Osteoblast (primary cell): Measurements from ENCODE around the gene ZKSCAN1. TPM values are rescaled to one million over a fixed set of nuclear protein-coding genes. Genes with fewer than 3 reads are reported as not detected.
A peak's percentile ranks its signal among the peaks of the same experiment; 100 is the strongest.

ENCODE experiments used
- DNase-seq: peaks from one replicate; pipeline ENCODE4 v3.0.0; 2011; ENCODE audit warnings: low spot score, mixed read lengths; ENCODE audit not compliant: insufficient read length; ENCODE audit errors: missing footprints
- H2AFZ ChIP-seq: 2 replicates; pipeline ENCODE4 v1.6.0; 2011; ENCODE audit warnings: mild to moderate bottlenecking, low read length
- H3K27ac ChIP-seq: 2 replicates; pipeline ENCODE4 v1.5.1; 2011; ENCODE audit warnings: mild to moderate bottlenecking, low read depth, low read length, moderate library complexity
- H3K27me3 ChIP-seq: 2 replicates; pipeline ENCODE4 v1.6.0; 2012; ENCODE audit warnings: mild to moderate bottlenecking, control low read depth, inconsistent platforms, low read length, moderate library complexity; ENCODE audit not compliant: insufficient read depth
- H3K36me3 ChIP-seq: 2 replicates; pipeline ENCODE4 v1.5.1; 2011; ENCODE audit warnings: mild to moderate bottlenecking, low read length, control low read depth, moderate library complexity; ENCODE audit not compliant: insufficient read depth
- H3K4me1 ChIP-seq: 2 replicates; pipeline ENCODE4 v1.5.1; 2011; ENCODE audit warnings: mild to moderate bottlenecking, low read length, control low read depth, moderate library complexity; ENCODE audit not compliant: insufficient read depth
- H3K4me2 ChIP-seq: 2 replicates; pipeline ENCODE4 v1.6.0; 2011; ENCODE audit warnings: mild to moderate bottlenecking, low read length; ENCODE audit not compliant: insufficient read depth
- H3K4me3 ChIP-seq: fragments of 200-600 bp; sonication (generic); 3 replicates; pipeline ENCODE4 v1.5.1; 2012; ENCODE audit warnings: mild to moderate bottlenecking, low read length, inconsistent platforms; ENCODE audit not compliant: insufficient read depth
- H3K79me2 ChIP-seq: 2 replicates; pipeline ENCODE4 v1.6.0; 2012; ENCODE audit warnings: mild to moderate bottlenecking, low read length, control low read depth, inconsistent platforms; ENCODE audit not compliant: insufficient read depth
- H3K9me3 ChIP-seq: 2 replicates; pipeline ENCODE4 v1.5.1; 2011; ENCODE audit warnings: low read depth, low read length, control low read depth
- H4K20me1 ChIP-seq: 2 replicates; pipeline ENCODE4 v1.6.0; 2012; ENCODE audit warnings: mild to moderate bottlenecking, low read length, control low read depth; ENCODE audit not compliant: insufficient read depth
- CTCF ChIP-seq: IDR thresholded peaks from 2 replicates; pipeline ENCODE4 v1.5.1; 2011; ENCODE audit warnings: mild to moderate bottlenecking, low read depth, low read length, moderate library complexity; ENCODE audit errors: extremely low read depth
- total RNA-seq: library from RNA; depleted of rRNA; stranded (reverse); fragments of >200 nt; gene quantifications from 2 replicates; pipeline ENCODE4 v1.2.3, GENCODE V29; 2012

ZKSCAN1 gene
- total RNA-seq, 1 donor: 46.0 TPM

GRCh38 chr7:100063376-100063775 is 48.0 kb downstream of the ZKSCAN1 start:
- Histone ChIP-seq H3K4me2 (no peak overlapping the region), H3K27me3 (no peaks in the 10 kb centered on the region), H3K4me1 (no peaks in the 10 kb centered on the region), H3K27ac (no peak overlapping the region), H3K9me3 (peaks cover 5% of the 10 kb centered on the region), H3K79me2 (no peaks in the 10 kb centered on the region), H3K4me3 (no peak overlapping the region), H2AFZ (no peak overlapping the region), H4K20me1 (no peaks in the 10 kb centered on the region), H3K36me3 (peaks cover 48% of the 10 kb centered on the region)
- no peak for TF ChIP-seq CTCF
- no peak for DNase-seq

- no peak overlapping the region for H2AFZ ChIP-seq
- DNase-seq: no peak
- no peak overlapping the region for H3K4me2 ChIP-seq
- no peak overlapping the region for H3K27ac ChIP-seq
- H3K79me2 ChIP-seq: no peaks in the 10 kb centered on the region
- TF ChIP-seq CTCF: no peak
- peaks cover 5% of the 10 kb centered on the region for H3K9me3 ChIP-seq
- no peak overlapping the region for H3K4me3 ChIP-seq
- H3K36me3 ChIP-seq: peaks cover 40% of the 10 kb centered on the region
- H3K4me1 ChIP-seq: no peaks in the 10 kb centered on the region
- no peaks in the 10 kb centered on the region for H3K27me3 ChIP-seq
- no peaks in the 10 kb centered on the region for H4K20me1 ChIP-seq
Measured at GRCh38 chr7:100064162-100064561, 48.8 kb downstream of the ZKSCAN1 start.

- Histone ChIP-seq H3K27me3 (no peaks in the 10 kb centered on the region), H3K9me3 (peaks cover 15% of the 10 kb centered on the region), H2AFZ (no peak overlapping the region), H3K79me2 (no peaks in the 10 kb centered on the region), H3K4me2 (no peak overlapping the region), H3K4me1 (no peaks in the 10 kb centered on the region), H4K20me1 (no peaks in the 10 kb centered on the region), H3K27ac (no peak overlapping the region), H3K4me3 (no peak overlapping the region), H3K36me3 (peaks cover 44% of the 10 kb centered on the region)
- DNase-seq: peak; percentile 51
- TF ChIP-seq CTCF: no peak
Measured at GRCh38 chr7:100065452-100066186, 50.2 kb downstream of the ZKSCAN1 start.

GRCh38 chr7:100066953-100067352 is 51.6 kb downstream of the ZKSCAN1 start:
- Histone ChIP-seq H4K20me1 (peaks cover 2% of the 10 kb centered on the region), H3K9me3 (peaks cover 29% of the 10 kb centered on the region), H3K4me2 (no peak overlapping the region), H3K4me3 (no peak overlapping the region), H2AFZ (no peak overlapping the region), H3K36me3 (peaks cover 45% of the 10 kb centered on the region), H3K79me2 (no peaks in the 10 kb centered on the region), H3K27ac (no peak overlapping the region), H3K27me3 (no peaks in the 10 kb centered on the region), H3K4me1 (no peaks in the 10 kb centered on the region)
- no peak for DNase-seq
- TF ChIP-seq CTCF: no peak
